H54 (cell line): ENCODE measurements around the gene RGS18.
"Not testable (repeated sequence)": the region's sequence is repeated elsewhere in the genome, so short reads cannot be mapped to it uniquely, and the experiment has no call there.

Experiments
- DNase-seq: peaks from one replicate; pipeline ENCODE4 v3.0.0; 2011; ENCODE audit warnings: low spot score, mixed read lengths; ENCODE audit not compliant: insufficient read length
- FAIRE-seq: peaks from 3 replicates; lab custom pipeline; 2011; peaks lifted over from hg19 to GRCh38; lab: Jason Lieb, UNC
- POLR2A ChIP-seq: IDR thresholded peaks from 2 replicates; pipeline ENCODE4 v1.6.1; 2011; ENCODE audit warnings: low read depth, mild to moderate bottlenecking, low read length

RGS18 gene

GRCh38 chr1:192151176-192151575 lies 7.1 kb upstream of the RGS18 start:
- FAIRE-seq (no peak), DNase-seq (no peak)
- TF ChIP-seq POLR2A, result no peak

- DNase-seq, result no peak
- TF ChIP-seq POLR2A, result no peak
- peak; percentile 87 for FAIRE-seq
Observed at GRCh38 chr1:192153276-192153675, 5.0 kb upstream of the RGS18 start.

- FAIRE-seq (no peak), DNase-seq (no peak)
- no peak for TF ChIP-seq POLR2A
Observed at GRCh38 chr1:192157067-192157466, 1.2 kb upstream of the RGS18 start.

GRCh38 chr1:192159014-192159413 lies 752 bp downstream of the RGS18 start:
- no peak for TF ChIP-seq POLR2A
- no peak for DNase-seq
- no peak for FAIRE-seq

GRCh38 chr1:192159781-192160180 lies 1.5 kb downstream of the RGS18 start:
- no peak for DNase-seq
- no peak for TF ChIP-seq POLR2A
- no peak for FAIRE-seq

- DNase-seq (no peak), FAIRE-seq (peak; percentile 66)
- TF ChIP-seq POLR2A, result no peak
Observed at GRCh38 chr1:192160196-192160595, 1.9 kb downstream of the RGS18 start.

GRCh38 chr1:192161976-192162375 lies 3.7 kb downstream of the RGS18 start:
- TF ChIP-seq POLR2A, result no peak
- DNase-seq (no peak), FAIRE-seq (no peak)

GRCh38 chr1:192162376-192162775 lies 4.1 kb downstream of the RGS18 start:
- DNase-seq, result no peak
- TF ChIP-seq POLR2A, result no peak
- FAIRE-seq, result no peak

- FAIRE-seq, result not testable (repeated sequence)
Observed at GRCh38 chr1:192165002-192165401, 6.7 kb downstream of the RGS18 start.

GRCh38 chr1:192167011-192167410 lies 8.7 kb downstream of the RGS18 start:
- FAIRE-seq, result no peak

More at GRCh38 chr1:192165002-192165401, 6.7 kb downstream of the RGS18 start:
- DNase-seq, result not testable (repeated sequence)

GRCh38 chr1:192167911-192168700 lies 9.8 kb downstream of the RGS18 start:
- no peak for DNase-seq

More at GRCh38 chr1:192167011-192167410, 8.7 kb downstream of the RGS18 start:
- TF ChIP-seq POLR2A, result no peak
- no peak for DNase-seq

GRCh38 chr1:192168964-192169363 lies 10.7 kb downstream of the RGS18 start:
- FAIRE-seq (no peak), DNase-seq (no peak)
- no peak for TF ChIP-seq POLR2A

More at GRCh38 chr1:192167911-192168700, 9.8 kb downstream of the RGS18 start:
- TF ChIP-seq POLR2A, result no peak
- no peak for FAIRE-seq

GRCh38 chr1:192170196-192170984 lies 12.1 kb downstream of the RGS18 start:
- DNase-seq (no peak), FAIRE-seq (no peak)
- no peak for TF ChIP-seq POLR2A

- DNase-seq, result no peak
- TF ChIP-seq POLR2A, result no peak
- no peak for FAIRE-seq
Observed at GRCh38 chr1:192171123-192171522, 12.9 kb downstream of the RGS18 start.
